ENCODE measurements around the gene PCED1B. TPM values are rescaled to one million over a fixed set of nuclear protein-coding genes. Genes with fewer than 3 reads are reported as not detected.

PCED1B gene
- total RNA-seq, 2 donors from 2014 or later, result 2.5 to 7.0 TPM

DNA sequence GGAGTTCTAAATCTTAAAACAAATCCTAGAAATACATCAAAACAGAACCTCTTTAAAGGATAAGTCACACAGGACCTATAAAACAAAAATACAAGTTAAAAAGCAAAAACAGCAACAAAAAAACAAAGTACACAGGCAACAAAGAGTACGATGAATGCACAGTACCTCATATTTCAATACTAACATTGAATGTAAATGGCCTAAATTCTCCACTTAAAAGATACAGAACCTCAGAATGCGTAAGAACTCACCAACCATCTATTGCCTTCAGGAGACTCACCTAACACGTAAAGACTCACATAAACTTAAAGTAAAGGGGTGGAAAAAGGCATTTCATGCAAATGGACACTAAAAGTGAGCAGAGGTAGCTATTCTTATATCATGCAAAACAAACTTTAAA lies 172.5 kb downstream of the PCED1B start:
- H3K36me3 Mint-ChIP-seq (ENCODE audit: low read depth), result peaks cover 4% of the 10 kb centered on the region
- H3K27ac ChIP-seq (ENCODE audit: low read depth, low read length), result no peak overlapping the region

GRCh38 chr12:47264951-47265350 lies 185.5 kb downstream of the PCED1B start:
- no peak overlapping the region for H3K9ac ChIP-seq (ENCODE audit: extremely low read depth, low read length, poor library complexity, severe bottlenecking)
- Mint-ChIP-seq H3K27me3 (ENCODE audit: insufficient read depth) (no peaks in the 10 kb centered on the region), H3K36me3 (ENCODE audit: low read depth) (no peaks in the 10 kb centered on the region), H3K27ac (no peak overlapping the region), H3K9me3 (peaks cover 2% of the 10 kb centered on the region), H3K4me3 (no peak overlapping the region), H3K4me1 (peaks cover 10% of the 10 kb centered on the region)
- no peak for TF ChIP-seq CTCF (conservative IDR thresholded peaks at IDR 0.05)
- DNase-seq, result no peak
- no peaks in the 10 kb centered on the region for H3K27me3 ChIP-seq (ENCODE audit: control insufficient read depth, insufficient read depth, low read length, poor library complexity, severe bottlenecking)
- no peak overlapping the region for H3K27ac ChIP-seq (ENCODE audit: low read depth, low read length)
- no peaks in the 10 kb centered on the region for H3K9me3 ChIP-seq (ENCODE audit: control insufficient read depth, low read length)
- no peaks in the 10 kb centered on the region for H3K36me3 ChIP-seq (ENCODE audit: control insufficient read depth, insufficient read depth, low read length)
- peaks cover 4% of the 10 kb centered on the region for H3K4me1 ChIP-seq (ENCODE audit: control insufficient read depth, insufficient read depth, low read length)
- WGBS, 2 experiments (ENCODE audit: insufficient coverage in 1 of 2, insufficient read length in 1 of 2), result 92 to 94% methylated on average over 4 of the region's 4 CpGs
- no peak overlapping the region for H3K4me3 ChIP-seq (ENCODE audit: low read length)

More for the DNA sequence above, 172.5 kb downstream of the PCED1B start:
- 81 to 100% methylated on average over 1 to 3 of the region's 3 CpGs for WGBS, 2 experiments (ENCODE audit: insufficient coverage in 1 of 2, insufficient read length in 1 of 2)
- Mint-ChIP-seq H3K4me3 (no peak overlapping the region), H3K27me3 (ENCODE audit: insufficient read depth) (no peaks in the 10 kb centered on the region), H3K9me3 (peaks cover 31% of the 10 kb centered on the region), H3K27ac (no peak overlapping the region), H3K4me1 (peaks cover 16% of the 10 kb centered on the region)
- H3K36me3 ChIP-seq (ENCODE audit: control insufficient read depth, insufficient read depth, low read length), result no peaks in the 10 kb centered on the region
- peaks cover 7% of the 10 kb centered on the region for H3K4me1 ChIP-seq (ENCODE audit: control insufficient read depth, insufficient read depth, low read length)
- H3K9ac ChIP-seq (ENCODE audit: extremely low read depth, low read length, poor library complexity, severe bottlenecking), result no peak overlapping the region
- DNase-seq, result no peak
- peaks cover 6% of the 10 kb centered on the region for H3K9me3 ChIP-seq (ENCODE audit: control insufficient read depth, low read length)
- H3K4me3 ChIP-seq (ENCODE audit: low read length), result no peak overlapping the region
- no peaks in the 10 kb centered on the region for H3K27me3 ChIP-seq (ENCODE audit: control insufficient read depth, insufficient read depth, low read length, poor library complexity, severe bottlenecking)
- no peak for TF ChIP-seq CTCF (conservative IDR thresholded peaks at IDR 0.05)

- Mint-ChIP-seq H3K36me3 (ENCODE audit: low read depth) (no peaks in the 10 kb centered on the region), H3K27me3 (ENCODE audit: insufficient read depth) (no peaks in the 10 kb centered on the region), H3K4me1 (peaks cover 10% of the 10 kb centered on the region), H3K9me3 (peaks cover 2% of the 10 kb centered on the region), H3K4me3 (no peak overlapping the region), H3K27ac (no peak overlapping the region)
- DNase-seq, result no peak
- H3K9me3 ChIP-seq (ENCODE audit: control insufficient read depth, low read length), result no peaks in the 10 kb centered on the region
- no peak overlapping the region for H3K27ac ChIP-seq (ENCODE audit: low read depth, low read length)
- H3K4me3 ChIP-seq (ENCODE audit: low read length), result no peak overlapping the region
- H3K9ac ChIP-seq (ENCODE audit: extremely low read depth, low read length, poor library complexity, severe bottlenecking), result no peak overlapping the region
- TF ChIP-seq CTCF (conservative IDR thresholded peaks at IDR 0.05), result no peak
- H3K27me3 ChIP-seq (ENCODE audit: control insufficient read depth, insufficient read depth, low read length, poor library complexity, severe bottlenecking), result no peaks in the 10 kb centered on the region
- 90 to 94% methylated on average over 2 to 4 of the region's 4 CpGs for WGBS, 2 experiments (ENCODE audit: insufficient coverage in 1 of 2, insufficient read length in 1 of 2)
- no peaks in the 10 kb centered on the region for H3K36me3 ChIP-seq (ENCODE audit: control insufficient read depth, insufficient read depth, low read length)
- peaks cover 4% of the 10 kb centered on the region for H3K4me1 ChIP-seq (ENCODE audit: control insufficient read depth, insufficient read depth, low read length)
Measured at GRCh38 chr12:47265391-47265790, 186.0 kb downstream of the PCED1B start.

Data from endodermal cell (in vitro differentiated cells).